Gastroesophageal sphincter (tissue), 4 donors: ENCODE measurements around the gene WNT1. TPM values are rescaled to one million over a fixed set of nuclear protein-coding genes. Genes with fewer than 3 reads are reported as not detected.

ENCODE experiments used
- ATAC-seq: fragments of 150-250 bp; one replicate; pipeline ENCODE4 v1.9.1; 2016; ENCODE audit warnings: mild to moderate bottlenecking, moderate library complexity
- H3K27ac ChIP-seq, 4 donors: fragments of 200-600 bp; sonication (generic) in 3 of 4; 1 replicate in 3 of 4; 2 replicates in 1 of 4; pipeline ENCODE4 v1.5.1; 2016 to 2019
- H3K27me3 ChIP-seq: fragments of 200-600 bp; sonication (generic); one replicate; pipeline ENCODE4 v1.5.1; 2019
- H3K36me3 ChIP-seq, 2 donors: fragments of 200-600 bp; sonication (generic); one replicate each; pipeline ENCODE4 v1.5.1; 2019; ENCODE audit warnings: control low read depth in 1 of 2
- H3K4me1 ChIP-seq, 3 donors: fragments of 200-600 bp; sonication (generic); 1 replicate in 2 of 3; 2 replicates in 1 of 3; pipeline ENCODE4 v1.5.1; 2016 to 2019; ENCODE audit warnings: control low read depth in 2 of 3
- H3K4me3 ChIP-seq, 2 donors: fragments of 200-600 bp; sonication (generic); one replicate each; pipeline ENCODE4 v1.5.1; 2019; ENCODE audit warnings: mild to moderate bottlenecking in 1 of 2, moderate library complexity in 1 of 2
- H3K9me3 ChIP-seq, 3 donors: fragments of 200-600 bp; sonication (generic); one replicate each; pipeline ENCODE4 v1.5.1; 2017 to 2019; ENCODE audit warnings: control low read depth in 2 of 3
- CTCF ChIP-seq, 4 experiments: fragments of 200-600 bp in 2 of 4; fragments of 450-650 bp in 2 of 4; sonication (generic) in 1 of 4; IDR thresholded peaks; one replicate each; pipeline ENCODE4 v1.5.1; 2017 to 2019; ENCODE audit warnings: antibody characterized with exemption in 4 of 4, mild to moderate bottlenecking in 2 of 4, moderate library complexity in 2 of 4
- EP300 ChIP-seq: sonication (generic); formaldehyde crosslinking; IDR thresholded peaks from one replicate; pipeline ENCODE4 v1.6.1; 2017; ENCODE audit warnings: antibody characterized with exemption, mild to moderate bottlenecking
- POLR2A ChIP-seq, 2 donors: fragments of 450-650 bp; IDR thresholded peaks; one replicate each; pipeline ENCODE4 v1.6.1; 2017; ENCODE audit warnings: antibody characterized with exemption in 2 of 2, mild to moderate bottlenecking in 2 of 2, moderate library complexity in 1 of 2
- POLR2AphosphoS5 ChIP-seq: sonication (generic); formaldehyde crosslinking; IDR thresholded peaks from one replicate; pipeline ENCODE4 v1.6.1; 2017; ENCODE audit warnings: antibody characterized with exemption
- WGBS, 2 donors: methylation state at CpG; one replicate each; pipeline ENCODE4 v1.1.5; 2018; ENCODE audit warnings: low coverage in 1 of 2; 5-methylcytosine and 5-hydroxymethylcytosine counted together
- total RNA-seq, 4 donors: library from RNA; depleted of rRNA; stranded (reverse); fragments of >200 nt; gene quantifications; one replicate each; pipeline ENCODE4 v1.1.0, GENCODE V29; 2016

Gene WNT1
- total RNA-seq, 4 donors from 2014 or later: not detected

- TF ChIP-seq POLR2A (IDR thresholded peaks at IDR 0.05) (no peak), EP300 (no peak)
- 7 to 16% methylated on average over 2 to 4 of the region's 23 CpGs for WGBS, 2 donors
- ATAC-seq: no peak
- H3K4me1 ChIP-seq: peaks cover 0 to 48% (median 16%) of the 10 kb centered on the region in 3 donors
- H3K4me3 ChIP-seq: no peak overlapping the region
- H3K9me3 ChIP-seq: no peaks in the 10 kb centered on the region
- H3K27ac ChIP-seq: no peak overlapping the region
- H3K27me3 ChIP-seq: peaks cover 85% of the 10 kb centered on the region
- H3K36me3 ChIP-seq: no peaks in the 10 kb centered on the region
Measured at GRCh38 chr12:48972213-48972951, 5.7 kb upstream of the WNT1 start.

- H3K36me3 ChIP-seq: no peaks in the 10 kb centered on the region
- no peak overlapping the region for H3K4me3 ChIP-seq
- peaks cover 92% of the 10 kb centered on the region for H3K27me3 ChIP-seq
- TF ChIP-seq POLR2A (IDR thresholded peaks at IDR 0.05) (no peak), POLR2AphosphoS5 (no peak), CTCF (IDR thresholded peaks at IDR 0.05) (no peak), EP300 (no peak)
- peak overlapping the region in 3 of 4 donors; percentile 30 to 58 (median 43) for H3K27ac ChIP-seq
- WGBS, 2 donors: no CpG with 5 or more reads among the region's 3 CpGs
- no peak for ATAC-seq
- no peaks in the 10 kb centered on the region for H3K9me3 ChIP-seq
- peaks cover 0 to 54% (median 19%) of the 10 kb centered on the region in 3 donors for H3K4me1 ChIP-seq
Measured at GRCh38 chr12:48972952-48973483, 5.1 kb upstream of the WNT1 start.

GRCh38 chr12:48973531-48973930 is 4.6 kb upstream of the WNT1 start:
- Histone ChIP-seq H3K4me1 (peaks cover 0 to 59% (median 24%) of the 10 kb centered on the region in 3 donors), H3K27me3 (peaks cover 97% of the 10 kb centered on the region), H3K36me3 (no peaks in the 10 kb centered on the region), H3K4me3 (no peak overlapping the region), H3K9me3 (no peaks in the 10 kb centered on the region), H3K27ac (peak overlapping the region in 3 of 4 donors; percentile 30 to 58 (median 43))
- WGBS, 2 donors: 0% methylated on average over 2 of the region's 12 CpGs; no CpG with 5 or more reads in 1 of the 2 donors
- ATAC-seq: peak; percentile 83
- no peak for TF ChIP-seq CTCF (IDR thresholded peaks at IDR 0.05)
- TF ChIP-seq EP300: no peak
- no peak for TF ChIP-seq POLR2AphosphoS5
- no peak for TF ChIP-seq POLR2A (IDR thresholded peaks at IDR 0.05)

GRCh38 chr12:48973941-48974673 is 4.0 kb upstream of the WNT1 start:
- H3K27me3 ChIP-seq: peaks cover 98% of the 10 kb centered on the region
- no peak overlapping the region for H3K4me3 ChIP-seq
- 9 to 47% methylated on average over 2 to 8 of the region's 19 CpGs for WGBS, 2 donors
- H3K36me3 ChIP-seq: no peaks in the 10 kb centered on the region
- TF ChIP-seq EP300 (no peak), POLR2A (IDR thresholded peaks at IDR 0.05) (no peak), CTCF (IDR thresholded peaks at IDR 0.05) (peak in 3 of 4 experiments; percentile 35 to 62 (median 52)), POLR2AphosphoS5 (no peak)
- peaks cover 0 to 65% (median 30%) of the 10 kb centered on the region in 3 donors for H3K4me1 ChIP-seq
- no peaks in the 10 kb centered on the region for H3K9me3 ChIP-seq
- peak; percentile 70 for ATAC-seq
- peak overlapping the region in 2 of 4 donors; percentile 30 to 58 for H3K27ac ChIP-seq
